H1 (cell line): Measurements from ENCODE around the gene PHKG2. TPM values are rescaled to one million over a fixed set of nuclear protein-coding genes. Genes with fewer than 3 reads are reported as not detected.

Experiments used
- CEBPB ChIP-seq: IDR thresholded peaks from 2 replicates; pipeline ENCODE4 v1.6.1; 2012; ENCODE audit warnings: low read depth, low read length
- CTBP2 ChIP-seq: IDR thresholded peaks from 2 replicates; pipeline ENCODE4 v1.7.0; 2011; ENCODE audit warnings: borderline replicate concordance, mild to moderate bottlenecking, moderate library complexity, mixed read lengths, low read length; ENCODE audit not compliant: insufficient read depth, insufficient read length
- FOSL1 ChIP-seq: IDR thresholded peaks from 2 replicates; pipeline ENCODE4 v1.6.1; 2011; ENCODE audit warnings: mild to moderate bottlenecking, low read depth, low read length, moderate library complexity; ENCODE audit not compliant: insufficient read depth
- GTF2F1 ChIP-seq: IDR thresholded peaks from 2 replicates; pipeline ENCODE4 v1.6.1; 2012; ENCODE audit warnings: low read depth, low read length, improper control_type of control experiment, borderline replicate concordance
- JUND ChIP-seq: IDR thresholded peaks from 2 replicates; pipeline ENCODE4 v1.6.1; 2011; ENCODE audit warnings: mild to moderate bottlenecking, improper control_type of control experiment, low read length
- SIRT6 ChIP-seq: IDR thresholded peaks from one replicate; pipeline ENCODE4 v1.7.1; 2012; ENCODE audit warnings: low read length, inconsistent platforms
- TEAD4 ChIP-seq: IDR thresholded peaks from 2 replicates; pipeline ENCODE4 v1.6.1; 2012; ENCODE audit warnings: low read depth, low read length, inconsistent platforms, mixed read lengths
- polyA plus RNA-seq, 7 experiments: library from polyadenylated mRNA; depleted of rRNA in 3 of 7; stranded (reverse) in 5 of 7; unstranded in 2 of 7; fragments of >200 nt in 5 of 7; fragments of 200-250 nt in 2 of 7; gene quantifications; 1 replicate in 5 of 7; 2 replicates in 1 of 7; 4 replicates in 1 of 7; pipeline versions ENCODE4 v1.2.1 to v1.2.3, GENCODE V29; 2011 to 2013; ENCODE audit warnings: missing spikeins in 2 of 7, mixed read lengths in 2 of 7
- total RNA-seq: library from RNA; stranded (reverse); fragmentation: NEBNext Ultra II Directional; extraction: Animal tissue kit (Norgen Biotek cat#: 25700); gene quantifications from 2 replicates; pipeline ENCODE4 v1.2.1, GENCODE V29; 2021
- TF ChIP-seq, protein P1 (sequence below): IDR thresholded peaks from 2 replicates; pipeline ENCODE4 v1.6.1; 2011; ENCODE audit warnings: low read length, improper control_type of control experiment
- TF ChIP-seq, protein P2 (sequence below): fragments of 300-600 bp; sonication (generic); IDR thresholded peaks from 2 replicates; pipeline ENCODE4 v1.7.1; 2012; ENCODE audit warnings: low read length, moderate library complexity, mild to moderate bottlenecking, inconsistent platforms; ENCODE audit not compliant: insufficient replicate concordance

Gene PHKG2
- total and polyA plus RNA-seq, 2 of the 8 experiments (the other 6 are each of a cell fraction or from before 2014, with no cell fraction given) = 36.0 to 53.4 TPM

DNA sequence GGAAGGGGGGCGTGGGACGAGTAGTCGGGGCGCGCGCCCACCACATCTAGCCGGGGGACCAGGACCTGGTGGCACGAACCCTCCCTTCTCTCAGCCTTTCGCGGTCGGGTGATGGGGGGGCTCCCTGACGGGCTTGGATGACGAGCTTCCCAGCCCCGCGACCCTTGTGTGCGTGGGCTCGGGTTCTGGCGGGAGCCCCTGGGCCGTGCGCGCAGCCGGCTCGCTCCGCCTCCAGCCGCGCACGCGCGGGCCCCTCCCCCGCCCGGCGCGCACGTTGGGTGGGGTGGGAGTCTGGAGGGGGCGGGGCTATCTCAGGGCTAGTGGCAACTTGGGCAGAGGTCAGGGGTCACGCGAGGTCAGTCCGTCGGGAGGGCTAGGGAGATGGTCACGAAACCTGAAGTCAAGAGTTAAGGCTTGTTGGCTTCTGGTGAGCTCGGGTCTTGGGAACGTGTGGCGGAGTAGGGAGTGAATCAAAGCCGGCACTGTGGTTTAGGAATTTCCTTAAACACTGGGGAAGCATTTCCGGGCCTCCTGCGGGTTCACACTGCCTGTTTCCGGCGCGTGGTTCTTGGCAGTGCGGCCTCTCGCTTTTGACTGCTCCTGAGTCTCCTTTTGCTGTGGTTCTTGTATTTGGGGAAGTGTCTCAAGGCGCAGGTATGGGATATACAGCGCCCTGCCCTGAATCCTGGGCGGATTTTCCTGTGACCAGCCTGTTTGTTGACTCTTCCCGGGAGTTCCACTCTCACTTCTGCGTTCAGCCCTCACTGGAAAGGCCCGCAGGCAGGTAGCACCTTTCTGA, 49.2 kb upstream of the PHKG2 start, which contains the start of gene SRCAP (continued):
- TF ChIP-seq, protein P1, sequence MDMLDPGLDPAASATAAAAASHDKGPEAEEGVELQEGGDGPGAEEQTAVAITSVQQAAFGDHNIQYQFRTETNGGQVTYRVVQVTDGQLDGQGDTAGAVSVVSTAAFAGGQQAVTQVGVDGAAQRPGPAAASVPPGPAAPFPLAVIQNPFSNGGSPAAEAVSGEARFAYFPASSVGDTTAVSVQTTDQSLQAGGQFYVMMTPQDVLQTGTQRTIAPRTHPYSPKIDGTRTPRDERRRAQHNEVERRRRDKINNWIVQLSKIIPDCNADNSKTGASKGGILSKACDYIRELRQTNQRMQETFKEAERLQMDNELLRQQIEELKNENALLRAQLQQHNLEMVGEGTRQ = no peak
- TF ChIP-seq, protein P2, sequence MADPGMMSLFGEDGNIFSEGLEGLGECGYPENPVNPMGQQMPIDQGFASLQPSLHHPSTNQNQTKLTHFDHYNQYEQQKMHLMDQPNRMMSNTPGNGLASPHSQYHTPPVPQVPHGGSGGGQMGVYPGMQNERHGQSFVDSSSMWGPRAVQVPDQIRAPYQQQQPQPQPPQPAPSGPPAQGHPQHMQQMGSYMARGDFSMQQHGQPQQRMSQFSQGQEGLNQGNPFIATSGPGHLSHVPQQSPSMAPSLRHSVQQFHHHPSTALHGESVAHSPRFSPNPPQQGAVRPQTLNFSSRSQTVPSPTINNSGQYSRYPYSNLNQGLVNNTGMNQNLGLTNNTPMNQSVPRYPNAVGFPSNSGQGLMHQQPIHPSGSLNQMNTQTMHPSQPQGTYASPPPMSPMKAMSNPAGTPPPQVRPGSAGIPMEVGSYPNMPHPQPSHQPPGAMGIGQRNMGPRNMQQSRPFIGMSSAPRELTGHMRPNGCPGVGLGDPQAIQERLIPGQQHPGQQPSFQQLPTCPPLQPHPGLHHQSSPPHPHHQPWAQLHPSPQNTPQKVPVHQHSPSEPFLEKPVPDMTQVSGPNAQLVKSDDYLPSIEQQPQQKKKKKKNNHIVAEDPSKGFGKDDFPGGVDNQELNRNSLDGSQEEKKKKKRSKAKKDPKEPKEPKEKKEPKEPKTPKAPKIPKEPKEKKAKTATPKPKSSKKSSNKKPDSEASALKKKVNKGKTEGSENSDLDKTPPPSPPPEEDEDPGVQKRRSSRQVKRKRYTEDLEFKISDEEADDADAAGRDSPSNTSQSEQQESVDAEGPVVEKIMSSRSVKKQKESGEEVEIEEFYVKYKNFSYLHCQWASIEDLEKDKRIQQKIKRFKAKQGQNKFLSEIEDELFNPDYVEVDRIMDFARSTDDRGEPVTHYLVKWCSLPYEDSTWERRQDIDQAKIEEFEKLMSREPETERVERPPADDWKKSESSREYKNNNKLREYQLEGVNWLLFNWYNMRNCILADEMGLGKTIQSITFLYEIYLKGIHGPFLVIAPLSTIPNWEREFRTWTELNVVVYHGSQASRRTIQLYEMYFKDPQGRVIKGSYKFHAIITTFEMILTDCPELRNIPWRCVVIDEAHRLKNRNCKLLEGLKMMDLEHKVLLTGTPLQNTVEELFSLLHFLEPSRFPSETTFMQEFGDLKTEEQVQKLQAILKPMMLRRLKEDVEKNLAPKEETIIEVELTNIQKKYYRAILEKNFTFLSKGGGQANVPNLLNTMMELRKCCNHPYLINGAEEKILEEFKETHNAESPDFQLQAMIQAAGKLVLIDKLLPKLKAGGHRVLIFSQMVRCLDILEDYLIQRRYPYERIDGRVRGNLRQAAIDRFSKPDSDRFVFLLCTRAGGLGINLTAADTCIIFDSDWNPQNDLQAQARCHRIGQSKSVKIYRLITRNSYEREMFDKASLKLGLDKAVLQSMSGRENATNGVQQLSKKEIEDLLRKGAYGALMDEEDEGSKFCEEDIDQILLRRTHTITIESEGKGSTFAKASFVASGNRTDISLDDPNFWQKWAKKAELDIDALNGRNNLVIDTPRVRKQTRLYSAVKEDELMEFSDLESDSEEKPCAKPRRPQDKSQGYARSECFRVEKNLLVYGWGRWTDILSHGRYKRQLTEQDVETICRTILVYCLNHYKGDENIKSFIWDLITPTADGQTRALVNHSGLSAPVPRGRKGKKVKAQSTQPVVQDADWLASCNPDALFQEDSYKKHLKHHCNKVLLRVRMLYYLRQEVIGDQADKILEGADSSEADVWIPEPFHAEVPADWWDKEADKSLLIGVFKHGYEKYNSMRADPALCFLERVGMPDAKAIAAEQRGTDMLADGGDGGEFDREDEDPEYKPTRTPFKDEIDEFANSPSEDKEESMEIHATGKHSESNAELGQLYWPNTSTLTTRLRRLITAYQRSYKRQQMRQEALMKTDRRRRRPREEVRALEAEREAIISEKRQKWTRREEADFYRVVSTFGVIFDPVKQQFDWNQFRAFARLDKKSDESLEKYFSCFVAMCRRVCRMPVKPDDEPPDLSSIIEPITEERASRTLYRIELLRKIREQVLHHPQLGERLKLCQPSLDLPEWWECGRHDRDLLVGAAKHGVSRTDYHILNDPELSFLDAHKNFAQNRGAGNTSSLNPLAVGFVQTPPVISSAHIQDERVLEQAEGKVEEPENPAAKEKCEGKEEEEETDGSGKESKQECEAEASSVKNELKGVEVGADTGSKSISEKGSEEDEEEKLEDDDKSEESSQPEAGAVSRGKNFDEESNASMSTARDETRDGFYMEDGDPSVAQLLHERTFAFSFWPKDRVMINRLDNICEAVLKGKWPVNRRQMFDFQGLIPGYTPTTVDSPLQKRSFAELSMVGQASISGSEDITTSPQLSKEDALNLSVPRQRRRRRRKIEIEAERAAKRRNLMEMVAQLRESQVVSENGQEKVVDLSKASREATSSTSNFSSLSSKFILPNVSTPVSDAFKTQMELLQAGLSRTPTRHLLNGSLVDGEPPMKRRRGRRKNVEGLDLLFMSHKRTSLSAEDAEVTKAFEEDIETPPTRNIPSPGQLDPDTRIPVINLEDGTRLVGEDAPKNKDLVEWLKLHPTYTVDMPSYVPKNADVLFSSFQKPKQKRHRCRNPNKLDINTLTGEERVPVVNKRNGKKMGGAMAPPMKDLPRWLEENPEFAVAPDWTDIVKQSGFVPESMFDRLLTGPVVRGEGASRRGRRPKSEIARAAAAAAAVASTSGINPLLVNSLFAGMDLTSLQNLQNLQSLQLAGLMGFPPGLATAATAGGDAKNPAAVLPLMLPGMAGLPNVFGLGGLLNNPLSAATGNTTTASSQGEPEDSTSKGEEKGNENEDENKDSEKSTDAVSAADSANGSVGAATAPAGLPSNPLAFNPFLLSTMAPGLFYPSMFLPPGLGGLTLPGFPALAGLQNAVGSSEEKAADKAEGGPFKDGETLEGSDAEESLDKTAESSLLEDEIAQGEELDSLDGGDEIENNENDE = no peak
- TF ChIP-seq CEBPB (no peak), FOSL1 (no peak), GTF2F1 (no peak), JUND (no peak), CTBP2 (no peak), TEAD4 (no peak), SIRT6 (no peak)
